GM19043 (cell line): ENCODE data around the gene SEMA6D.

ENCODE experiments used
- ATAC-seq: cut with Tn5 transposase; IDR thresholded peaks from one replicate; pipeline ENCODE4 v1.9.1; 2021; ENCODE audit warnings: low read depth; ENCODE audit not compliant: unreplicated experiment

The SEMA6D gene

GRCh38 chr15:47817969-47818548, 100.8 kb downstream of the SEMA6D start:
- no peak for ATAC-seq

- ATAC-seq, result no peak
These were observed 101.9 kb downstream of the SEMA6D start for GRCh38 chr15:47819158-47819557.

GRCh38 chr15:47820057-47820746, 102.9 kb downstream of the SEMA6D start:
- ATAC-seq, result no peak

DNA sequence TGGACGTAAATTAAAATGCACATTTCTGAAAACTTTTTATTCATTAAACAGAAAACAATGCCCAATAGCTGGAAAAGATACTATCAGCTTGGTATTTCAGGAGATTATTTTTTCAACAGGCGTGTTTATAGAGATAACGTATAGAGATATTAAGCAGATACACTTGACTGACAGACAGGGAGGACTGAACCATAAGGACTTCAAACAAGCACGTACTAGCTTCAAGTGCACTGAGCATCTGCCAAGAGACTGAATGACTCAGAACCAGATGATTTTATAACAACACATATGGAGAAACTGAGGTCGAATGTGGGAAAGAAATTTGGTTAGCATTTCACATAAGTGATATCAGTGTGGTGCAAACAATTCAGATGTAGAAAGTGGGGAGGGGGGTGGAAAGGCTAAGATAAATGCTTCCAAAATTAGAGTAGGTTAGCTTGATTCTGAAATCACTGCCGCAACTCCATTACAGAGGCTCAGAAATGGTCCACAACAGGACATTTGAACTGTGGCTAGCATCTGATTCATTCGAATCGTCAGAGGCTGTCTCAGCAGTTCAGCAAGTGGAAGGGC, 103.5 kb downstream of the SEMA6D start:
- ATAC-seq, result no peak

DNA sequence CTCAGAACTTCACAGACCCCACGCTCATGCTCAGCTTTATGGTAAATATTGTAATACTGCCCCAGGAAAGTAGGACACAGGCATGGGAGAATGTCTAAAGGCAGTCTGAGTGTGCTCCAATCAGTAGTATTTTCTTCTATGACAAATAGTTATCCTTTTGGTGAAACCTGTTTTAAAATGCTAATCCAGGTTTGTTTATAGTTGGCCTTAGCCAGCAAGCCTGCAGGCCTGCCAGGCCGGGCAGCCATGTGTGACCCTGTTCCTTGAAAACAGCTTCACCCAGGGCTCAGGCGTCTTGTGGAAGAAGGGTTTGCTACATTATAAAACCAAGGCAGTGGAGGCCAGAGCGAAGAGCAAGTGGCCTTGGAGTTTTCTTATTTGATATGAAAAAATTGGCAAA, 104.7 kb downstream of the SEMA6D start:
- no peak for ATAC-seq
